Coronary artery (tissue), 2 donors: ENCODE results near the gene TTLL9.

ENCODE experiments used
- DNase-seq: peaks from one replicate; pipeline ENCODE4 v3.0.0-alpha.2; 2017; ENCODE audit warnings: low spot score
- H3K27ac ChIP-seq, 2 donors: fragments of 200-600 bp; sonication (generic); one replicate each; pipeline ENCODE4 v1.5.1; 2016 to 2019
- H3K4me3 ChIP-seq: fragments of 200-600 bp; sonication (generic); 2 replicates; pipeline ENCODE4 v1.5.1; 2016; ENCODE audit warnings: mild to moderate bottlenecking, moderate library complexity
- TF ChIP-seq, protein P1 (sequence below): fragments of 200-600 bp; sonication (generic); IDR thresholded peaks from one replicate; pipeline ENCODE4 v1.5.1; 2019; ENCODE audit warnings: antibody characterized with exemption

Gene TTLL9

DNA sequence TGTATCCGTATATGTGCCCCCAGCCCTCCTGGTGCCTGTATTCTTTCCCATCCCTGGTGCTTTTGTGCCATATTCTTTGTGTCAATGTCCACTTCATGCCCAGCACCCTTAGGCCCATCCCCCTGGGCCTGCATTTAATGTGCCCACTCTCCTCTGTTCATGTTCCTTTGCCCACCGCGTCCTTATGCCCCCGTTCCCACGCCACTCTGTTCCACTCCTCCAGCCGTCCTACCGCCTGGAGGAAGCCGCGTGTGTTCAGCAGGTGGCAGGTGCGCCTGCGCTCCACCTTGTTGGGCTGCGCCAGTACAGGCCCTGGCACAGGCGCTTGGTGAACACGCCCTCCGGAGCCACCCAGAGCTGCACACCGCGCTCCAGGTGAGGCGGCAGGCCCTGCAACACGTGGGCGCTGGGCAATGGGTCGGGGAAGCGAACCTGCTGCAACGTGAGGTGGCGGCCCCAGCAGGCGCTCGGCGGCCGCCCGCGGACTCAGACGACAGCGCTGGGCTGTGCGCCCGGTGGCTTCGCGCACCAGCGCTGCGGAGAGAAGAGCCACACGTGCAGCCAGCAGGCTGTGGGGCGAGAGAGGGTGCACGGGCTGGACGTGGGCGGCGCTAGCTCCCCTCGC lies 21.0 kb upstream of the TTLL9 start:
- H3K4me3 ChIP-seq: no peak overlapping the region
- DNase-seq: no peak
- TF ChIP-seq, protein P1, sequence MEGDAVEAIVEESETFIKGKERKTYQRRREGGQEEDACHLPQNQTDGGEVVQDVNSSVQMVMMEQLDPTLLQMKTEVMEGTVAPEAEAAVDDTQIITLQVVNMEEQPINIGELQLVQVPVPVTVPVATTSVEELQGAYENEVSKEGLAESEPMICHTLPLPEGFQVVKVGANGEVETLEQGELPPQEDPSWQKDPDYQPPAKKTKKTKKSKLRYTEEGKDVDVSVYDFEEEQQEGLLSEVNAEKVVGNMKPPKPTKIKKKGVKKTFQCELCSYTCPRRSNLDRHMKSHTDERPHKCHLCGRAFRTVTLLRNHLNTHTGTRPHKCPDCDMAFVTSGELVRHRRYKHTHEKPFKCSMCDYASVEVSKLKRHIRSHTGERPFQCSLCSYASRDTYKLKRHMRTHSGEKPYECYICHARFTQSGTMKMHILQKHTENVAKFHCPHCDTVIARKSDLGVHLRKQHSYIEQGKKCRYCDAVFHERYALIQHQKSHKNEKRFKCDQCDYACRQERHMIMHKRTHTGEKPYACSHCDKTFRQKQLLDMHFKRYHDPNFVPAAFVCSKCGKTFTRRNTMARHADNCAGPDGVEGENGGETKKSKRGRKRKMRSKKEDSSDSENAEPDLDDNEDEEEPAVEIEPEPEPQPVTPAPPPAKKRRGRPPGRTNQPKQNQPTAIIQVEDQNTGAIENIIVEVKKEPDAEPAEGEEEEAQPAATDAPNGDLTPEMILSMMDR: no peak
- H3K27ac ChIP-seq: no peak overlapping the region

DNA sequence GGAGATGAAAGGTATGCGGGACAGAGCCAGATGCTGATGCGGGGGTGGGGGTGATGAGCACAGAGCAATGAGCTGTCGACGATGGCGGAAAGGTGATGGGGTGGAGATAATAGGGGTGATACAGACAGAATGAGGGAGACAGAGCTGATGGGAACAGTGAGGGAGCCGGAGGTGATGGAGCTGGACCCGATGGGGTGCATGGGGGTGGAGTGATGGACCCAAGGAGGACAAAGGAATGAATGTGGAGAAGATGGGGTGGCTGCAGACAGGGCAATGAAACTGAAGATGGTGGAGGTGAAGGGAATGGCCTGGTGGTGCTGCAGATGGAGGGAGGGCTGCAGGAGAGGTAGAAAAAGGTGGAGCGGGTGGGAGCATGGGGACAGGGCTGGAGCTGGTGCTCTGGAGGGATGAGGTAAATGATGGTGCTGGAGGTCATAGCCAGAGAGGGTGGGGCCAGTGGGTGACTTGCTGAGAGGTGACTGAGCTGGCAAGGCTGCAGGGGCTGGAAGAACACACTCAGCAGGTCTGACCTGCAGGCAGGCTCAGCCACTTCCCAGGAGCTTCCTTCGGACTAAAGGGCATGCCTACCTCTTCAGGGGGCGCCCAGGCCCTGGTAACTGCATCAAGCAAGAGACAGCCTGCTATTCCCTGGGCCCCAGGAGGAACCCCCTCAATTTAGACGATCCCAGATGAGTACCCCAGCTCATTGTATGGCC lies 19.0 kb upstream of the TTLL9 start:
- no peak for DNase-seq
- H3K27ac ChIP-seq: no peak overlapping the region
- H3K4me3 ChIP-seq: no peak overlapping the region
- TF ChIP-seq, protein P1: no peak

- DNase-seq: no peak
- Histone ChIP-seq H3K4me3 (no peak overlapping the region), H3K27ac (no peak overlapping the region)
- TF ChIP-seq, protein P1: no peak
These were observed 17.0 kb upstream of the TTLL9 start for GRCh38 chr20:31853481-31853880.

GRCh38 chr20:31856516-31856915 lies 13.9 kb upstream of the TTLL9 start:
- TF ChIP-seq, protein P1: no peak
- no peak overlapping the region for H3K4me3 ChIP-seq
- DNase-seq: no peak
- no peak overlapping the region for H3K27ac ChIP-seq

DNA sequence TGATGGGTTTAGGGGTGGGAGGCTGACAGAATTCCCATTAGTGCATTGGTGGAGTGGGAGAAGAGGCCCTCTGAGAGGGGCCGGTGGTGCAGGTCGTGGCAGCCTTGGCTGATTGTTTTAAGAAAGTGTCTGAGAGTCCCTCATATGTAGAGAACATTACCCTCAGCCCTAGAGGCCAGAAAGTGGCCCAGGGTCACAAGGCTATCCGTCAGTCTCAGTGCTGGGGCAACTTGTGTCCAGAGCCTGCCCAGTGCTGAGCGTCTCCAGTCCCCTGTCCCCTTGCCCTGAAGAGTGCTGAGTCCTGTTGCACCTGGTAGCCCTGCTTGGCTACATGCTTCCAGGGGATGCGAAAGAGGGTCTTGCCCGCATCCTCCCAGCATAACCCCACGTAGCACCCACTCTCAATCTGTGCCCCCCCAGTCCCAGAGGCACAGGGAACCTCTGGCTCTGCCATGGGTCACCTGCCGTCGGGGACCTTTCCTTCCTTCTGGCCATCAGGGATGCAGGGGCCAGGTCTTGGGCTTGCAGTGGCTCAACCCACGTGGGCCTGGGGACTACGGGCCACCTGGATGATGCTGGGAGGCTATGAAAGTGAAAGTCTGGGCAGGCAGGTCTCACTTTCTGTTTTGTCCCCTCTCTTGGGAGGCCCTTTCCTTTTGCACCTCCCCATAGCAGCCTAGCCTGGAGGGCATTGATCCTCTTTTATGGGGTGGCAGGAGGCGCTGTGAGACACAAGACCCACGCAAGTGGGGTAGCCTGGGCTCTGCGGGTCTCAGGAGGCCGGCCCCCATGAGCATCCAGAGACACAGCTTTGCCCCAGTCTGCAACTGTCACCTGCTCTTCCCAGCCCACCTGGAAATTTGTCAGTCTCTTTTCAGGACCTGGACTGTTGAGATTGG lies 12.3 kb upstream of the TTLL9 start:
- H3K4me3 ChIP-seq: no peak overlapping the region
- TF ChIP-seq, protein P1: no peak
- DNase-seq: no peak
- H3K27ac ChIP-seq: no peak overlapping the region

- Histone ChIP-seq H3K4me3 (no peak overlapping the region), H3K27ac (no peak overlapping the region)
- TF ChIP-seq, protein P1: no peak
- DNase-seq: no peak
These were observed 11.7 kb upstream of the TTLL9 start for GRCh38 chr20:31858760-31859083.
